ENCODE results near the gene IL17REL.
"Not testable (repeated sequence)": the region's sequence is repeated elsewhere in the genome, so short reads cannot be mapped to it uniquely, and the experiment has no call there.

The IL17REL gene

GRCh38 chr22:49948116-49948957, 64.2 kb downstream of the IL17REL start:
- Histone ChIP-seq H3K9me3 (no peaks in the 10 kb centered on the region), H3K36me3 (replicated peaks) (no peaks in the 10 kb centered on the region), H3K4me1 (peaks cover 25% of the 10 kb centered on the region), H3K27me3 (ENCODE audit: low read depth) (no peaks in the 10 kb centered on the region), H3K4me3 (no peak overlapping the region)
- in situ Hi-C loops (cut with MboI; ENCODE audit: low sequenced_read_pairs) = no loop called here
- DNase-seq (ENCODE audit: low spot score in 2 of 2) = no peak

DNA sequence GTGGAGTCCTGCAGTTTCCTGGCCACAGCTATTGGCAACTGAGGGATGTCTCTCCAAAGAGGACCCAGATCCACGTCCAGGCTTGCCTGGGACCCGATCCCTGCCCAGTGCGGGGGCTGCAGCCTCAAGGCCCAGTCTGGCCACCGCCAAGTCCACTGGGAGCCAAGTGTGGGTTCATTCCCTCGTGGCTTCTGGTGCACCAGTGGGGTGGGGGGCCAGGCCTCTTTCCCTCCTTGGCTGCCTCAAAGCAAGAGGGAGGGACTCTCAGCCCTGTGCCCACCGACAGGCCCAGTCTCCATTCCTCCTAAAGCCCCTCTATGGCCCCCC, 65.3 kb downstream of the IL17REL start:
- Histone ChIP-seq H3K27me3 (ENCODE audit: low read depth) (no peaks in the 10 kb centered on the region), H3K4me3 (no peak overlapping the region), H3K9me3 (no peaks in the 10 kb centered on the region), H3K36me3 (replicated peaks) (no peaks in the 10 kb centered on the region), H3K4me1 (peaks cover 25% of the 10 kb centered on the region)
- no peak for DNase-seq (ENCODE audit: low spot score in 2 of 2)
- in situ Hi-C loops (cut with MboI; ENCODE audit: low sequenced_read_pairs) = no loop called here

DNA sequence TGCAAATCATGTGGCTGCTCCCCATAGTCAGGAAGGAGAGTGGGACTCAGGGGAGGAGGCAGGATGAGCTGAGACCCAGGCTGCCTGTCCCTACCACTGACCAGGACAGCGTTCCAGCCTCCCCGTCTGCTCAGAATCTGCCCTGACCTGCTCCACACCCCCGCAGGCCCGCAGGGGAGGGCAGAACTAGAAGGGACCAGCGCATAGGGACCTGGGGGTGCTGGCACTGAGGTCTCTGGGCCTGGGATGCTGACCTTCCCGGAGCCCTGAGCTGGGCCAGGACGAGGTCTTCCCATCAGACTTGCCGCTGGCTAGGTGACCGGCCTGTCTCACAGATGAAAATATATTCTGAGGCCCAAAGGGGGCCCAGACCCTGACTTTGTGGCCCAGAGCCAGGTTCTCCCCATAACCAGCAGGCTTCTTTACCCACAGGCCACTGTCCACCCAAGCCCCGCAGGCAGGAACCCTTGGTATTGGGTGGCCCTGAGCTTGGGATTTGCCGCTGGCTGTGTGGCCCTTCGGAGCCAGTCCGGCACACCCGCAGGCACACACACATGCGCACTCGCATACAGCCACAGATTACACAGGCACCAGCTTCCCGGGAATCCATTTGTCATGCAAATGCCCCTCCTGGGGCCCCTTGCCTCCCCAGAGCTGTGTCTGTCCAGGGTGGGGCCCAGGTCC, 65.8 kb downstream of the IL17REL start:
- in situ Hi-C loops (cut with MboI; ENCODE audit: low sequenced_read_pairs) = no loop called here
- H3K27me3 ChIP-seq (ENCODE audit: low read depth) = no peaks in the 10 kb centered on the region
- H3K4me3 ChIP-seq = peak overlapping the region; percentile 7; the same call in 1 of the 2 replicates
- peak; percentile 83 to 95 for DNase-seq (ENCODE audit: low spot score in 2 of 2)
- H3K36me3 ChIP-seq (replicated peaks) = no peaks in the 10 kb centered on the region
- peaks cover 25% of the 10 kb centered on the region for H3K4me1 ChIP-seq
- no peaks in the 10 kb centered on the region for H3K9me3 ChIP-seq

DNA sequence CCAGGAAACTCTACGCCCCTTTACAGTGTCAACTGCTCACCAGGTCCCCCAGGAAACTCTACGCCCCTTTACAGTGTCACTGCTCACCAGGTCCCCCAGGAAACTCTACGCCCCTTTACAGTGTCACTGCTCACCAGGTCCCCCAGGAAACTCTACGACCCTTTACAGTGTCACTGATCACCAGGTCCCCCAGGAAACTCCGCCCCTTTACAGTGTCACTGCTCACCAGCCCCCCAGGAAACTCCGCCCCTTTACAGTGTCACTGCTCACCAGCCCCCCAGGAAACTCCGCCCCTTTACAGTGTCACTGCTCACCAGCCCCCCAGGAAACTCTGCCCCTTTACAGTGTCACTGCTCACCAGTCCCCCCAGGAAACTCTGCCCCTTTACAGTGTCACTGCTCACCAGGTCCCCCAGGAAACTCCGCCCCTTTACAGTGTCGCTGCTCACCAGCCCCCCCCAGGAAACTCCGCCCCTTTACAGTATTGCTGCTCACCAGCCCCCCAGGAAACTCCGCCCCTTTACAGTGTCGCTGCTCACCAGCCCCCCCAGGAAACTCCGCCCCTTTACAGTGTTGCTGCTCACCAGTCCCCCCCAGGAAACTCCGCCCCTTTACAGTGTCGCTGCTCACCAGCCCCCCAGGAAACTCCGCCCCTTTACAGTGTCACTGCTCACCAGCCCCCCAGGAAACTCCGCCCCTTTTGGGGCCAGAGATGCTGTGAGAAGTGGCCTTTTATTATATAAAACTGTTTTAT, 67.3 kb downstream of the IL17REL start:
- in situ Hi-C loops (cut with MboI; ENCODE audit: low sequenced_read_pairs); H3K27me3 ChIP-seq (ENCODE audit: low read depth); H3K36me3 ChIP-seq (replicated peaks); H3K4me3 ChIP-seq; H3K9me3 ChIP-seq: not testable (repeated sequence)
- DNase-seq (ENCODE audit: low spot score in 2 of 2) = peak in 1 of 2 experiments; percentile 76
- peaks cover 25% of the 10 kb centered on the region for H3K4me1 ChIP-seq

Data from HAP-1 (cell line).